ENCODE data around the gene PCNX2.

The PCNX2 gene

DNA sequence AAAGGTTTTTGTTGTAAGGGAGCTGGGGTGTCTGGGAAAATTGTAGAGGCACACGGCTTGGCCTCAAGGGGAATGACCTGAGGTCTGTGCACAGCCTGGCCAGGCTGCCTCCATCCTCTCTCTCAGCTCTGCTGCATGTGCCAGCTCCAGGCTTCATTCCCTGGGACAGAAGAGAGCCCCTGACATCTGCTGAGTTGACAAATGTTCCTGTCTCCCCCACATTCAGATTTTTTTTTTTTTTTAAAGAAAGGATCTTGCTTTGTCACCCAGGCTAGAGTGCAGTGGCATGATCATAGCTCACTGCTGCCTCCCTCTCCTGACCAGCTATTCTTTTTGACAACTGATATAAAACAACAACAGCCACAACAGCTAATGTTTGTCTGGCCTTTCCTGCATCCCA, 84.4 kb downstream of the PCNX2 start:
- TF ChIP-seq, protein P1, sequence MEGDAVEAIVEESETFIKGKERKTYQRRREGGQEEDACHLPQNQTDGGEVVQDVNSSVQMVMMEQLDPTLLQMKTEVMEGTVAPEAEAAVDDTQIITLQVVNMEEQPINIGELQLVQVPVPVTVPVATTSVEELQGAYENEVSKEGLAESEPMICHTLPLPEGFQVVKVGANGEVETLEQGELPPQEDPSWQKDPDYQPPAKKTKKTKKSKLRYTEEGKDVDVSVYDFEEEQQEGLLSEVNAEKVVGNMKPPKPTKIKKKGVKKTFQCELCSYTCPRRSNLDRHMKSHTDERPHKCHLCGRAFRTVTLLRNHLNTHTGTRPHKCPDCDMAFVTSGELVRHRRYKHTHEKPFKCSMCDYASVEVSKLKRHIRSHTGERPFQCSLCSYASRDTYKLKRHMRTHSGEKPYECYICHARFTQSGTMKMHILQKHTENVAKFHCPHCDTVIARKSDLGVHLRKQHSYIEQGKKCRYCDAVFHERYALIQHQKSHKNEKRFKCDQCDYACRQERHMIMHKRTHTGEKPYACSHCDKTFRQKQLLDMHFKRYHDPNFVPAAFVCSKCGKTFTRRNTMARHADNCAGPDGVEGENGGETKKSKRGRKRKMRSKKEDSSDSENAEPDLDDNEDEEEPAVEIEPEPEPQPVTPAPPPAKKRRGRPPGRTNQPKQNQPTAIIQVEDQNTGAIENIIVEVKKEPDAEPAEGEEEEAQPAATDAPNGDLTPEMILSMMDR (IDR thresholded peaks at IDR 0.05; ENCODE audit: low read depth, low read length), result no peak
- in situ Hi-C loops (cut with HindIII; ENCODE audit: low sequenced_read_pairs), result no loop called here
- no peak for DNase-seq (ENCODE audit: low read depth, low spot score)
- H3K4me3 ChIP-seq (ENCODE audit: low read depth, low read length), result no peak overlapping the region

DNA sequence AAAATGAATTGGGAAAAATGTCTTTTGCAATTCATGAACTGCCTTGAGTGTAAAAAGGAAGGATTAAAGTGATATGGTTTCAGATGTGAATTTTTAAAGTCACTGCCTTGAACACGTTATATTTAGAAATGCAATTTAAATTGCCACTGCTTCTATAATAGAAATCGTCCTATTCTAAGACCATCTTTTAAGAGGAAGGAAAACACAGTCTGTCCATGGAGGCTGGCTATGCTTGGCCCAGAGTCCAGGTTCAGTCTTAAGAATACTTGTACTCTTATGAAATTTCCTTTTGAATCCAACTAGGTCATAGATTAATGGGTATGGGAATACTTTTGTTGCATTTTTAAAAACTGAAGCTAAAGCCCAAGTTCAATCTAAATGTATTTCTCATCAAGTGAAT, 86.0 kb downstream of the PCNX2 start:
- TF ChIP-seq, protein P1 (IDR thresholded peaks at IDR 0.05; ENCODE audit: low read depth, low read length), result no peak
- in situ Hi-C loops (cut with HindIII; ENCODE audit: low sequenced_read_pairs), result no loop called here
- no peak for DNase-seq (ENCODE audit: low read depth, low spot score)
- no peak overlapping the region for H3K4me3 ChIP-seq (ENCODE audit: low read depth, low read length)

DNA sequence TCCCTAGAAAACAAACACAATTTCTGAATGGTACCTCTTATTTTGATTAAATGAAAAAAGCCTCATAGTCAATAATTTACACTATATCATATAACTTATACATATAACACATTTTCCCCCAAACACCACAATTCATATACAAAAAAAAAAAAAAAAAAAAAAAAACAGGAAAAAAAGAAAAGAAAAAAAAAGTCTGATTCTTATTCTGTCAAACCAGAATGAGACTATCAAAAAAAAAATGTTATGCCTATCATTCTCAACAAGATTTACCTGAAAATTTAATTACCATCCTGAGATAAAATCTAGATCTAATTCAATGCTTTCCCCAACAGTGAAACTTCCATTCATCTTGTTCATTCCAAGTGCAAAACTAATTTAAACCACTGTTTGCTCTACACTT, 86.8 kb downstream of the PCNX2 start:
- in situ Hi-C loops (cut with HindIII; ENCODE audit: low sequenced_read_pairs), result no loop called here
- TF ChIP-seq, protein P1 (IDR thresholded peaks at IDR 0.05; ENCODE audit: low read depth, low read length), result no peak
- no peak for DNase-seq (ENCODE audit: low read depth, low spot score)
- no peak overlapping the region for H3K4me3 ChIP-seq (ENCODE audit: low read depth, low read length)

DNA sequence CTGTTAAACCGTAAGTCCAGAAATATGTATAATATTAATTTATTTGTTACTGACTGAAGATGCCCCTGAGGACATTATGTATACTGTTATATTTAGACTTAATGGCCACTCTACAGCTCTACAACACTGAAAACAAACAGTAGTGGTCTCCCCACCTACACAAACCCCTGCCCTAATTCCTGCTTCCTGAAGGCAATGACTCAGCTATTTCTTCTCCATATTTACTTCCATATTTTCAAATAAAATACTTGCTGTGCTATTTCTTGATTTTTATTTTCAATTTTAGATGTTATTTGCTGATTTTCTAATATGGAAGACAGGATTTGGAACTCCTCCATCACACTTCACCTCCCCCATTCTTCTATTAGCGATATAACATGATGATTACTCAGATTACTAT, 97.6 kb downstream of the PCNX2 start:
- H3K4me3 ChIP-seq (ENCODE audit: low read depth, low read length), result no peak overlapping the region
- TF ChIP-seq, protein P1 (IDR thresholded peaks at IDR 0.05; ENCODE audit: low read depth, low read length), result no peak
- no peak for DNase-seq (ENCODE audit: low read depth, low spot score)
- in situ Hi-C loops (cut with HindIII; ENCODE audit: low sequenced_read_pairs), result no loop called here

DNA sequence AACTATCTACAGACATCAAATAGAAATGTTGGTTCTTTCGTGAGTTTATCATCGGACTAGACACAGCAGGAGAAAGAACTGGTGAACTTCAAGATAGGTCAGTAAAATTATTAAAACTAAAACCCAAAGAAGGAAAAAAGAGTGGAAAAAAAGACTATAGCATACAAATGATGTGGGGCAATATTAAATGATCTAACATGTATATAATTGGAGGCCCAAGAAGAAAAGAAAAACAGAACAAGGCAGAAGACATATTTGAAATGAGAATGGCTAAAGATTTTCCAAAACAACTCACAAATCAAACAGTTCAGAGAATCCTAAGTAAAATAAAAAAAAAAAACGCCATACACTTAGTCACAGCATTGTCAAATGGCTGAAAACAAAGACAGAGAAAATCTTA, 101.8 kb downstream of the PCNX2 start:
- TF ChIP-seq, protein P1 (IDR thresholded peaks at IDR 0.05; ENCODE audit: low read depth, low read length), result no peak
- no peak overlapping the region for H3K4me3 ChIP-seq (ENCODE audit: low read depth, low read length)
- DNase-seq (ENCODE audit: low read depth, low spot score), result no peak
- in situ Hi-C loops (cut with HindIII; ENCODE audit: low sequenced_read_pairs), result no loop called here

DNA sequence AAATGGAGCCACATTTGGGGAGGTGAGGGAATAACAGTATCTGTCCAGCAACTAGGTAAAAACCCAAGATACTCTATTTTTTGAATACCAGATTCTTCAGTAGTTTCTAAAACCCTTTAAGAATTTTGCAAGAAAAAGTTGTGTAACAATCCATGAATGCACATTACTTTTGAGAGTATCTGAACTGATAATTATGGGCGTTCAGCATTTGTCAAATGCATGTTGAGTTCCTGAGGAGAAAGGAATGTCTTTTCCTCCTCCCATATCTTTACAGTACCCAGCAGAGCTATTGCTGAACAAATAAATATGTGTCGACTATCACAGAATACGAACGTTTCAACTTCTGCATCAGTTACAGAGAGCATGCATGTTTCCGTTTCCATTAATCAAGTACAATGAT, 104.5 kb downstream of the PCNX2 start:
- in situ Hi-C loops (cut with HindIII; ENCODE audit: low sequenced_read_pairs), result no loop called here
- TF ChIP-seq, protein P1 (IDR thresholded peaks at IDR 0.05; ENCODE audit: low read depth, low read length), result no peak
- DNase-seq (ENCODE audit: low read depth, low spot score), result no peak
- H3K4me3 ChIP-seq (ENCODE audit: low read depth, low read length), result no peak overlapping the region

DNA sequence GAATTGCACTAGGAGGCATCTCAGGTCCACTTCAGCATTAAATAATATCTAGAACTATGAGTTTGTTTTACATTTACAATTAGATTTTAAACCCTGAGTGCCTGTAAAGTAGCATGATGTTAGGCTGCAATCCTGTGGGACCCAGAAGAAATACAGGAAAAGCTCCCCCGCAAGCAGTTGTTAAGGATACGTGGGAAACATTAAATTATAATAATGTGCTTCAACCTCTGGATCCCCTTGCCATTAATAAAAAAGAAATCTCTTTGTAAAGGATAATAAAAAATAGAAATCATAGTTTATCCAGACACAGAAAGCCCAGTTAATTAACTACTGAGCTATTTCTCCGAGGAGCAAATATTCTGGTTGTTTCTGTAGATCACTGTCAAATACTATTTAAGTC, 106.0 kb downstream of the PCNX2 start:
- no peak for DNase-seq (ENCODE audit: low read depth, low spot score)
- H3K4me3 ChIP-seq (ENCODE audit: low read depth, low read length), result no peak overlapping the region
- TF ChIP-seq, protein P1 (IDR thresholded peaks at IDR 0.05; ENCODE audit: low read depth, low read length), result no peak
- in situ Hi-C loops (cut with HindIII; ENCODE audit: low sequenced_read_pairs), result no loop called here
